Measurements from ENCODE around the gene CILP2.

CILP2 gene

DNA sequence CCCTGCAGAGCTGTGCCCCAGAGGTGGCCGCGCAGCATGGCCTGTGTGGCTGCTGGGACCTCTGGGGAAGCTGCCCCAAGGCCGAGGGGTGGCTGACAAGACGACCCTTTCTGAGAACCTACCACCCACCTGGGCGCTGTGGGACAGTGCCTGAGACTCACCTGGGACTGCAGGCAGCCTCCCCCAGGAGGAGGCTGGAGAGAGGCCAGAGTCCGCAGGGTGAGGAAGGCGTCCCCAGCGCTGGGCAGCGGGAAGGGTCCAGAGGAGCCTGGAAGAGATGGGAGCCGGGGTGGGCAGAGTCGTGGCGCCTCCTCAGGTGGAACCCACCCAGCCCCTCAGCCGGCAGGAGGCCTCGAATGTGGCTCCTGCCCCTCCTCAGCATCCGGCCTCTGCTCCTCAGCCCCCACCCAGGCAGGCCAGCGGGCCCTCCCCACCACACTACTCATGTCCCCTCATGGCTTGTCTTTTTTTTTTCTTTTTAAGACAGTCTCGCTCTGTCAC, 25.3 kb downstream of the CILP2 start:
- no peak for DNase-seq (ENCODE audit: extremely low read depth, low read depth)
- TF ChIP-seq, protein P1, sequence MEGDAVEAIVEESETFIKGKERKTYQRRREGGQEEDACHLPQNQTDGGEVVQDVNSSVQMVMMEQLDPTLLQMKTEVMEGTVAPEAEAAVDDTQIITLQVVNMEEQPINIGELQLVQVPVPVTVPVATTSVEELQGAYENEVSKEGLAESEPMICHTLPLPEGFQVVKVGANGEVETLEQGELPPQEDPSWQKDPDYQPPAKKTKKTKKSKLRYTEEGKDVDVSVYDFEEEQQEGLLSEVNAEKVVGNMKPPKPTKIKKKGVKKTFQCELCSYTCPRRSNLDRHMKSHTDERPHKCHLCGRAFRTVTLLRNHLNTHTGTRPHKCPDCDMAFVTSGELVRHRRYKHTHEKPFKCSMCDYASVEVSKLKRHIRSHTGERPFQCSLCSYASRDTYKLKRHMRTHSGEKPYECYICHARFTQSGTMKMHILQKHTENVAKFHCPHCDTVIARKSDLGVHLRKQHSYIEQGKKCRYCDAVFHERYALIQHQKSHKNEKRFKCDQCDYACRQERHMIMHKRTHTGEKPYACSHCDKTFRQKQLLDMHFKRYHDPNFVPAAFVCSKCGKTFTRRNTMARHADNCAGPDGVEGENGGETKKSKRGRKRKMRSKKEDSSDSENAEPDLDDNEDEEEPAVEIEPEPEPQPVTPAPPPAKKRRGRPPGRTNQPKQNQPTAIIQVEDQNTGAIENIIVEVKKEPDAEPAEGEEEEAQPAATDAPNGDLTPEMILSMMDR (IDR thresholded peaks at IDR 0.05; ENCODE audit: low read depth, low read length) = no peak

DNA sequence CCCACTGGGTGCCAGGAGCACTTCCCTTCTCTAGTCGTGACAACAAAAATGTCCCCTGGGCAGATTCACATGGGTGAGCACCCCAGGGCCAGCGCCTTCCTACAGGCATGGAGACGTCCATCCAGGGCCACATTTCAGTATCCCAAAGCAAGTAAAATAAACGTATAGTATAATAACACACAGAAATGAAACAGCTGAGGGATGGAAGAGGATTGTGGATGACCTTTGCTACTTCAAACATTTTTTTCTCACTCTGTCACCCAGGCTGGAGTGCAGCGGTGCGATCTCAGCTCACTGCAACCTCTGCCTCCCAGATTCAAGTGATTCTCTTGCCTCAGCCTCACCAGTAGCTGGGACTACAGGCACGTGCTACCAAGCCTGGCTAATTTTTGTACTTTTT, 28.2 kb downstream of the CILP2 start:
- DNase-seq (ENCODE audit: extremely low read depth, low read depth) = no peak
- TF ChIP-seq, protein P1 (IDR thresholded peaks at IDR 0.05; ENCODE audit: low read depth, low read length) = no peak

DNA sequence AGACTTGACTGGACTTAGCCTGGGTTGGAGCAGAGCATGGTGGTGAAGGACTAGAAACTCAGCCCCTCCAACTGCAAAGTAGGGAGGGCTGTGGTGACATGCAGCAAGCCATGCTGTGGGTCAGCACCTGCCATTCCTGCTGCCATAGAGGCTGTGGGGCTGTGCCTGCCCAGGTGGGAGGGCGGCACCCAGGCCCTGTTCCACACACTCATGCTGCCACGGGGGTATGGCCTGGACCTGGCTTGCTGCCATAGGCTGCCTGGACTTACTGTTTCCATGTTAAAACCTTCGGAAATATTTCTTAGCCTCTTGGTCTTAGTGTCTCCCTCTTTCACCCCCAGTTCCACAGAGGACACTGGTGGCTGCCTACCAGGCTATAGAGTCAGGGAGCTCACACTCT, 29.3 kb downstream of the CILP2 start:
- no peak for DNase-seq (ENCODE audit: extremely low read depth, low read depth)
- TF ChIP-seq, protein P1 (IDR thresholded peaks at IDR 0.05; ENCODE audit: low read depth, low read length) = no peak

DNA sequence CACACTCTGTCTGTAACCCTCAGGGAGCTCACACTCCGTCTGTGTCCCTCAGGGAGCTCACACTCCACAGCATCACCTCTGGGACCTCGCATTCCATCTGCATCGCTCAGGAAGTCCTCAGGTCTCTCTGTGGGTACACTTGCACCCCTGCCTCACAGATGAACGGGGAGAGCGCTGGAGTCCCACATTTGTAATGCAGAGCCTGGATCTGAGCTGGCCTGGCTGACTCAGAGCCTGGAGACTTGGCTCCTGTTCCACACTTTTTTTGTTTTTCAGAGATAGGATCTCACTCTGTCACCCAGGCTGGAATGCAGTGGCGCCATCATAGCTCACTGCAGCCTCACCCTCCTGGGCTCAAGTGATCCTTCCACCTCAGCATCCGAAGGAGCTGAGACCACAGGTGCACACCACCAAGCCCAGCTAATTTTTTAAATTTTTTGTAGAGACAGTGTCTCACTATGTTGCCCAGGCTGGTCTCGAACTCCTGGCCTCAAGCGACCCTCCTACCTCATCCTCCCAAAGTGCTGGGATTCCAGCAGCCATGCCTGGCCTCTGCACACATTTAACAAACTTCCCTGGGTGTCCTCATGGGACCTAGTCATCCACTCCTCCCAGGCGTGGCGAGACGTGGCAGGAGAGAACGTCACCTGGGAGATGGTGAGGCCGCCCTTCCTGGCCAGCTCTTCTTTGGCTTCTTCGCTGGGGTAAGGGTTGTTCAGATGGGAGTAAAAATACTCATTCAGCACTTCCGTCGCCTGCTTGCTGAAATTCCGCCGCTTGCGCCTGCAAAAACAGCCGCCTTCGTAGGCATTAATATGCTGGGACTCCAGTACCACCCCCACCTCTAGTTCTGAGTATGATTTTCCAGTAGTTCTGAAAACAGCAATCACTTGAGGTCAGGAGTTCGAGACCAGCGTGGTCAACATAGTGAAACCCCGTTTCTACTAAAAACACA, 31.0 kb downstream of the CILP2 start:
- no peak for DNase-seq (ENCODE audit: extremely low read depth, low read depth)
- TF ChIP-seq, protein P1 (IDR thresholded peaks at IDR 0.05; ENCODE audit: low read depth, low read length) = no peak

DNA sequence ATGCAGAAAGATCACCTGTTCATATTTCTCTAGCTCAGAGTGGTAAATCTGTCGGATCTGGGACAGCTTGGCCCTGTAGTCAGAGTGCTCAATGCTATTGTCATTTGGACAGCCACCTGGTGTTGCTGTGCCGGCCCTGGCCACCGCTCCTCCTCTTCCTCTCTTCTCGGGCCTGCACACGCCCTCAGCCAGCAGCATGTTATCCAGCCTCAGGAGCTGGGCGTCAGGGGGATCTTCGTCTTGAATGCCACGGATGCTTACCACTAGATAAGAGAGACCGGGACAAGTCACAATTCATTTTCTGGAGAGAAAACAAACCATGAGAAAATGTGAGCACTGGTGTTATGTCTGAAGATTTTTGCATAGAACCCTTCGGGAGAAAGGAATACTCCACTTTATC, 32.5 kb downstream of the CILP2 start:
- DNase-seq (ENCODE audit: extremely low read depth, low read depth) = no peak
- TF ChIP-seq, protein P1 (IDR thresholded peaks at IDR 0.05; ENCODE audit: low read depth, low read length) = no peak

DNA sequence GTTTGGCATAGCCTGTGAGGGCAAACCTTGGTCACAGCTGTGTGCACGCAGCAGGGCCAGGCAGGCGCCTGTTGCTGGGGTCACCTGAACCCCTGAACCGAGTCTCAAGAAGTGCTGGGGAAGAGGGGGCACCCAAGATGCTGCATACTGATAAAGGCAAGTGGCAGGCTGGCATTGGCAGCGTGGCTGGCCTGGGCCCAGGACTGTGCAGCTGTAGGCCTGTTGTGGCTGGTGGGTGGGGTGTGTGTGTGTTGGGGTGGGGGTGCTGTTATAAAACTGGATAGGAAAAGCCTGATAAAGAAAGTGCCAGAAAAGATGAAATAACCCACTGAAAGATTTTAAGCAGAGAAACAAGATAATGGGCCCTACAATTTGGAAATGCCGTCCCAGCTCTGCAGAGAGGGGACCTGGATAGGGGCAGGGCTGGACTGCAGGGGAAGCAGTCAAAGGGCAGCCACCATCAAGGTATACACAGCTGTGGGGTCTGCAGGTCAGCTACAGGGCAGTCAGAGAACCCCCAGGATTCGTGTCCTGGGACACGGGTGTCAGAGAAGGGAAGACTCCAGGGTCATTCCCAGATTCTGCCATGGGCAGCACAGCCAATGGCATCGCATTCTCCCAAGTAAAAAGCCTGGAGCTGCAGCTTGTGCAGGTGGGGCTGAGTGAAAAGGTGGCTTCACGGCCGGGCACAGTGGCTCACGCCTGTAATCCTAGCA, 33.2 kb downstream of the CILP2 start:
- no peak for DNase-seq (ENCODE audit: extremely low read depth, low read depth)
- TF ChIP-seq, protein P1 (IDR thresholded peaks at IDR 0.05; ENCODE audit: low read depth, low read length) = no peak

DNA sequence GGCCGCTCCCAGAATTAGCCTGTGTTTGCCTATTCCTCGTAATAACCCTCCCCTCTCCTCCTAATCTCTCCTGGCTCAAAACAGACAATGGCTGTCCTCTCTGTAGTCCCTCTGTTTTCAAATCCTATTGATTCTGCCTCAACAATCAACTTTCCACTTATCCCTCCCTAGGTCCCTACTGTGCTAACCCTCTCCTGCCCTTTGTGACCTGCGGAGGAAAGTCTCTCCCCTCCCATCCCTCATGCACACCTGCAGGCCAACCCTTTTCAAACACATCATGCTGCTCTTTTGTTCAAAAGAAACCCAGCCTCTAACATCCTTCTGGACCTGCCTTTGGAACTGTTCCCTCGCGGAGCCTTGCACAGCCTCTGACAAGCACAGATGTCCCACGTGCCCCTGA, 37.3 kb downstream of the CILP2 start:
- TF ChIP-seq, protein P1 (IDR thresholded peaks at IDR 0.05; ENCODE audit: low read depth, low read length) = no peak
- DNase-seq (ENCODE audit: extremely low read depth, low read depth) = no peak
